ENCODE measurements around the gene RARRES1. TPM values are rescaled to one million over a fixed set of nuclear protein-coding genes. Genes with fewer than 3 reads are reported as not detected.

Gene RARRES1, protein sequence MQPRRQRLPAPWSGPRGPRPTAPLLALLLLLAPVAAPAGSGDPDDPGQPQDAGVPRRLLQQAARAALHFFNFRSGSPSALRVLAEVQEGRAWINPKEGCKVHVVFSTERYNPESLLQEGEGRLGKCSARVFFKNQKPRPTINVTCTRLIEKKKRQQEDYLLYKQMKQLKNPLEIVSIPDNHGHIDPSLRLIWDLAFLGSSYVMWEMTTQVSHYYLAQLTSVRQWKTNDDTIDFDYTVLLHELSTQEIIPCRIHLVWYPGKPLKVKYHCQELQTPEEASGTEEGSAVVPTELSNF
- total RNA-seq (2022; extraction: Qiagen RNA extraction; ENCODE audit: low read depth), result 7.6 to 13.8 TPM (median 10.2 TPM) in 5 replicates

DNA sequence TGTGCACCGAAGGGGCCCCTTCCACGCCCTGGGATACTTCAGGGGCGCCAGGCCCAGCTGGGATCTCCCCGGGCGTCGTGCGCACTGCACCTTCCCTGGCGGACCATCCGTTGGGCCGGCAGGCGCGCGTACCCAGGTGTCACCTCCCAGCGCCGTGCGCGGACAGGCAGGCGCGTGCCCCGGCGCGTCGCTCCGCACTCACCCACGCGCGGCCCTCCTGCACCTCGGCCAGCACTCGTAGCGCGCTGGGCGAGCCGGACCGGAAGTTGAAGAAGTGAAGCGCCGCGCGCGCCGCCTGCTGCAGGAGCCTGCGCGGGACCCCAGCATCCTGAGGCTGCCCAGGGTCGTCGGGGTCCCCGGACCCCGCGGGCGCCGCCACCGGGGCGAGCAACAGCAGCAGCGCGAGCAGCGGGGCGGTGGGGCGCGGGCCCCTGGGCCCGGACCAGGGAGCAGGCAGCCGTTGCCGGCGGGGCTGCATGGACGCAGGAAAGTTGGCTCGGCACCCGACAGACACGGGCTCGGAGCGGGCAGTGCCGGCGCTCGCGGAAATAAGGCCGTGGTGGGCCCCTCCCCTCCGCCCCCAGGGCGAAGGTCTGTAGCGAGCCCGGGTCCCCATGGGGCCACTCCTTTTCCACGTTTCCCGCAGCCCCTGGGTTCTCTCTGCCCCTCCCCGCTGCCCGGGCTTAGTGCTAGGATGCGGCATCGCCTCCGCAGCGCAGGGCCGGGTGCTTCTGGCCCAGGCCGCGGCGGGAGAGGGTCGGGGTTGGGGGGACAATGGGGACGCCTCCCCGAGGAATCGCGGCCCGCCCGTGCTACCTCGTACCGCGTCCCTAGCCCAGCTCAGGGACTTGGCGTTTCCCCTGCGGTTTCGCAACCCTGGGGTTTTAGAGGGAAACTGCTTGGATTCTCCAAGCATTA, at the start of gene RARRES1:
Gene RARRES1, minus strand, starts transcription at position 520 of the 918 bp plus-strand sequence. Its CDS starts 42 bp downstream, at position 478.

DNA sequence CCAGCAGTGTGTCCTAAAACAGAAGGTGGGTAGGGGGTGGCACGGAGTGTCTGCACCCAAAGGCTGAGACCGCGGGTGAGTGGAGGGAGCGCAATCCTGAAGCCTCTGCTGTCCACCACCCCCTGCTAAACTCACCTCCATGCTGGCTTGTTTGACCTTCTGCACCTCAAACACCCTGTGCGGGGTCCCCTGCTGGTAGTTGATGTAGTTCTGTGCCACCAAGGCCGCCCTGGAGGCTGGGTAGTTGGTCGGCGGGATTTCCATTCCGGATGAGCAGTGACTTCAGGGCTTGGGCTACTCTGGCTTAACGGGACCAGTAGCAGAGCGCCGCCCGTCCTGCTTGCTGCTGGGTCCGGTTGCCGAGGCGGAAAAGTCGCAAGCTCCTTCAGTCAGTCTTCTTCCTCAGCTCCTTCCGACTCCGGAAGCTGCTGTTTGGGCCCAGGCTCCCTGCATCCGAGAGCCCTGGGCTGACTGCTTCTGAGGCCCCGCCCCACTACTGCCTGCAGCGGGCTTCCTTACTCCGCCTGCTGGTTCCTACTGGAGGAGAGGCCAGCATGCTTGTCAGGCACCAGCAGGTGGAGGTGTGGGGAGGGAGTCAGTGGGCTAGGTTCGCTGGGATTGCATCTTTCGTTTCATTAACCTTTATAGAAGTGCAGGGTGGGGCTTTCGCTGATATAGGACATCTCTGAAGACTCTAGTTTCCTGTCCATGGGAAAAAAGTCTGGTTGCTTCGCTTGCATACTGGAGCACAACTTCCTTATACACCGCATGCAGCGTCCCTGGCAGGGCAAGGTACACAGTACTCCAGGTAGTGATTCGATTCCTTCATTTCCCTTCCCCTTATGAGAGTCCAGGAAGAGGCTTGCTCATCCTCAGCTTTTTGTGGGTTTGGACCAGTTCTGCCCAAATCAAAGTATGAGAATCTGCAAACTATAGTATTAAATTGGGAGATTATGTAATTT, 59.8 kb downstream of the RARRES1 start, which contains the start of gene LXN:
Gene LXN, minus strand, starts transcription at position 434 of the 962 bp plus-strand sequence. Its CDS starts 170 bp downstream, at position 264.

Other genes with a start within 250 kb of the RARRES1 start
- gene MLF1, start 161.3 kb downstream of the RARRES1 start, total RNA-seq (2022; extraction: Qiagen RNA extraction; ENCODE audit: low read depth), result 24.0 to 27.8 TPM (median 26.9 TPM) in 5 replicates
- gene GFM1, start 87.9 kb downstream of the RARRES1 start, total RNA-seq (2022; extraction: Qiagen RNA extraction; ENCODE audit: low read depth), result 36.8 to 64.8 TPM (median 43.3 TPM) in 5 replicates
- 57.0 to 72.7 TPM (median 60.2 TPM) in 5 replicates for gene LXN, start 59.8 kb downstream of the RARRES1 start, total RNA-seq (2022; extraction: Qiagen RNA extraction; ENCODE audit: low read depth)
- gene MFSD1, start 69.6 kb upstream of the RARRES1 start, total RNA-seq (2022; extraction: Qiagen RNA extraction; ENCODE audit: low read depth), result 39.7 to 47.3 TPM (median 45.0 TPM) in 5 replicates

All from A549 treated with GW870086 at 1 μM for 4 hours (cell line).